Measurements from ENCODE around the gene STARD10. TPM values are rescaled to one million over a fixed set of nuclear protein-coding genes. Genes with fewer than 3 reads are reported as not detected.

The STARD10 gene
- total RNA-seq, 6 experiments from 2014 or later: 10.8 to 16.9 (median 15.8) TPM

- Mint-ChIP-seq H3K36me3 (ENCODE audit: low read depth) (peaks cover 47% of the 10 kb centered on the region), H3K27me3 (ENCODE audit: insufficient read depth) (peaks cover 6% of the 10 kb centered on the region), H3K27ac (peak overlapping the region; percentile 59), H3K9me3 (no peaks in the 10 kb centered on the region), H3K4me3 (no peak overlapping the region), H3K4me1 (ENCODE audit: low read depth) (peaks cover 49% of the 10 kb centered on the region)
- TF ChIP-seq CTCF (IDR thresholded peaks at IDR 0.05): no peak
- no peak for DNase-seq
These were observed 45.0 kb upstream of the STARD10 start for GRCh38 chr11:72838691-72839305.

- Mint-ChIP-seq H3K9me3 (no peaks in the 10 kb centered on the region), H3K4me1 (ENCODE audit: low read depth) (peaks cover 48% of the 10 kb centered on the region), H3K27ac (no peak overlapping the region), H3K36me3 (ENCODE audit: low read depth) (peaks cover 32% of the 10 kb centered on the region), H3K27me3 (ENCODE audit: insufficient read depth) (peaks cover 6% of the 10 kb centered on the region), H3K4me3 (no peak overlapping the region)
- DNase-seq: no peak
- TF ChIP-seq CTCF (IDR thresholded peaks at IDR 0.05): no peak
These were observed 42.3 kb upstream of the STARD10 start for GRCh38 chr11:72836111-72836510.

GRCh38 chr11:72834905-72835304 is 41.1 kb upstream of the STARD10 start:
- DNase-seq: no peak
- TF ChIP-seq CTCF (IDR thresholded peaks at IDR 0.05): no peak
- Mint-ChIP-seq H3K4me3 (no peak overlapping the region), H3K27ac (no peak overlapping the region; the same call in 1 of the 2 replicates), H3K9me3 (no peaks in the 10 kb centered on the region), H3K27me3 (ENCODE audit: insufficient read depth) (peaks cover 5% of the 10 kb centered on the region), H3K36me3 (ENCODE audit: low read depth) (peaks cover 23% of the 10 kb centered on the region), H3K4me1 (ENCODE audit: low read depth) (peaks cover 41% of the 10 kb centered on the region)

- DNase-seq: no peak
- Mint-ChIP-seq H3K27ac (no peak overlapping the region), H3K4me1 (ENCODE audit: low read depth) (peaks cover 31% of the 10 kb centered on the region), H3K36me3 (ENCODE audit: low read depth) (peaks cover 13% of the 10 kb centered on the region), H3K27me3 (ENCODE audit: insufficient read depth) (peaks cover 5% of the 10 kb centered on the region), H3K4me3 (no peak overlapping the region), H3K9me3 (no peaks in the 10 kb centered on the region)
- TF ChIP-seq CTCF (IDR thresholded peaks at IDR 0.05): no peak
These were observed 40.1 kb upstream of the STARD10 start for GRCh38 chr11:72833811-72834493.

- DNase-seq: no peak
- TF ChIP-seq CTCF (IDR thresholded peaks at IDR 0.05): no peak
- Mint-ChIP-seq H3K36me3 (ENCODE audit: low read depth) (peaks cover 10% of the 10 kb centered on the region; the same call in 1 of the 2 replicates), H3K4me1 (ENCODE audit: low read depth) (peaks cover 27% of the 10 kb centered on the region), H3K27me3 (ENCODE audit: insufficient read depth) (peaks cover 5% of the 10 kb centered on the region), H3K27ac (peak overlapping the region; percentile 45), H3K4me3 (no peak overlapping the region), H3K9me3 (no peaks in the 10 kb centered on the region)
These were observed 39.4 kb upstream of the STARD10 start for GRCh38 chr11:72833083-72833733.
